H1 (cell line): ENCODE measurements around the gene KLHDC8B. TPM values are rescaled to one million over a fixed set of nuclear protein-coding genes. Genes with fewer than 3 reads are reported as not detected.

Experiments used
- CTCF ChIA-PET: fragments of 300-600 bp; sonication (Branson Sonifier 250); formaldehyde crosslinking; loops from one replicate; lab custom pipeline; 2021; ENCODE audit not compliant: partially characterized antibody; lab: Charles Lee
- POLR2A ChIA-PET: fragments of 300-600 bp; sonication (Branson Sonifier 250); formaldehyde crosslinking; loops from one replicate; lab custom pipeline; 2021; ENCODE audit warnings: inconsistent platforms; ENCODE audit not compliant: partially characterized antibody; lab: Charles Lee
- DNase-seq, 2 experiments: peaks; one replicate each; pipeline versions ENCODE4 v3.0.0 to v3.0.0-alpha.2; 2010 to 2022; ENCODE audit warnings: low spot score in 2 of 2, low read depth in 1 of 2, mixed read lengths in 1 of 2
- FAIRE-seq: peaks from 2 replicates; lab custom pipeline; 2011; peaks lifted over from hg19 to GRCh38; lab: Jason Lieb, UNC
- H2AFZ ChIP-seq: 2 replicates; pipeline ENCODE4 v1.8.1; 2012; ENCODE audit warnings: low read length, inconsistent platforms
- H2AK5ac ChIP-seq: 2 replicates; pipeline ENCODE4 v1.6.1; 2013; ENCODE audit warnings: low read depth, low read length
- H2BK120ac ChIP-seq: replicated peaks from 2 replicates; pipeline ENCODE3; 2013; ENCODE audit warnings: low read depth, low read length, inconsistent platforms
- H2BK12ac ChIP-seq: 2 replicates; pipeline ENCODE4 v1.6.1; 2013; ENCODE audit warnings: low read depth, low read length
- H2BK15ac ChIP-seq: 2 replicates; pipeline ENCODE4 v1.6.1; 2013; ENCODE audit warnings: low read length
- H2BK20ac ChIP-seq: 2 replicates; pipeline ENCODE4 v1.6.1; 2013; ENCODE audit warnings: low read length
- H2BK5ac ChIP-seq: 2 replicates; pipeline ENCODE4 v1.6.1; 2013; ENCODE audit warnings: low read depth, low read length
- H3K14ac ChIP-seq: 2 replicates; pipeline ENCODE4 v1.6.1; 2013; ENCODE audit warnings: inconsistent platforms; ENCODE audit not compliant: insufficient read length
- H3K18ac ChIP-seq: 2 replicates; pipeline ENCODE4 v1.6.1; 2013; ENCODE audit warnings: low read length; ENCODE audit errors: extremely low read depth
- H3K23ac ChIP-seq: 2 replicates; pipeline ENCODE4 v1.6.1; 2013; ENCODE audit warnings: inconsistent platforms; ENCODE audit not compliant: insufficient read length
- H3K23me2 ChIP-seq: 2 replicates; pipeline ENCODE4 v1.6.1; 2013; ENCODE audit warnings: low read depth, low read length
- H3K27ac ChIP-seq: 2 replicates; pipeline ENCODE4 v1.6.1; 2011; ENCODE audit warnings: low read depth, low read length, inconsistent platforms
- H3K27me3 ChIP-seq, 4 experiments: replicated peaks in 1 of 4; 1 replicate in 1 of 4; 2 replicates in 3 of 4; pipeline versions ENCODE4 v1.6.1 to v1.8.1; 2011 to 2013; ENCODE audit warnings: low read length in 3 of 4, mild to moderate bottlenecking in 3 of 4, inconsistent platforms in 2 of 4, mixed read lengths in 2 of 4, moderate library complexity in 1 of 4; ENCODE audit not compliant: control insufficient read depth in 3 of 4, insufficient read depth in 3 of 4; ENCODE audit errors: extremely low read depth in 1 of 4
- H3K36me3 ChIP-seq, 4 experiments: 2 replicates each; pipeline versions ENCODE4 v1.6.1 to v1.8.1; 2011 to 2013; ENCODE audit warnings: mild to moderate bottlenecking in 4 of 4, low read length in 3 of 4, moderate library complexity in 2 of 4, control low read depth in 1 of 4, inconsistent platforms in 1 of 4; ENCODE audit not compliant: insufficient read depth in 4 of 4, control insufficient read depth in 2 of 4
- H3K4ac ChIP-seq: replicated peaks from 2 replicates; pipeline ENCODE3; 2013; ENCODE audit warnings: low read length, low read depth, mixed read lengths, inconsistent platforms; ENCODE audit not compliant: insufficient read length
- H3K4me1 ChIP-seq, 4 experiments: replicated peaks in 1 of 4; 1 replicate in 1 of 4; 2 replicates in 3 of 4; pipeline versions ENCODE4 v1.6.1 to v1.8.1; 2011 to 2013; ENCODE audit warnings: low read length in 3 of 4, inconsistent platforms in 2 of 4, mixed read lengths in 1 of 4; ENCODE audit not compliant: insufficient read depth in 4 of 4, control insufficient read depth in 3 of 4
- H3K4me2 ChIP-seq, 2 experiments: 2 replicates each; pipeline versions ENCODE4 v1.6.1 to v1.8.1; 2011 to 2013; ENCODE audit warnings: low read depth in 2 of 2, low read length in 2 of 2, control low read depth in 1 of 2, inconsistent platforms in 1 of 2, mild to moderate bottlenecking in 1 of 2; ENCODE audit not compliant: insufficient read depth in 1 of 2
- H3K4me3 ChIP-seq, 4 experiments: fragments of 200-600, 300-600 bp in 1 of 4; sonication (generic), shearing (Covaris generic), sonication (Bioruptor Twin) in 1 of 4; 2 replicates each; pipeline versions ENCODE4 v1.5.1 to v1.8.1; 2011 to 2016; ENCODE audit warnings: low read length in 4 of 4, low read depth in 3 of 4, control low read depth in 2 of 4, inconsistent platforms in 2 of 4, mild to moderate bottlenecking in 2 of 4, mixed read lengths in 1 of 4, moderate library complexity in 1 of 4; ENCODE audit not compliant: insufficient read depth in 2 of 4; ENCODE audit errors: extremely low read depth in 1 of 4
- H3K56ac ChIP-seq: replicated peaks from 2 replicates; pipeline ENCODE3; 2013; ENCODE audit warnings: low read depth, mild to moderate bottlenecking, mixed read lengths, low read length, inconsistent platforms; ENCODE audit not compliant: insufficient read length
- H3K79me1 ChIP-seq: 2 replicates; pipeline ENCODE4 v1.6.1; 2013; ENCODE audit warnings: low read depth, low read length, control low read depth
- H3K79me2 ChIP-seq, 2 experiments: 2 replicates each; pipeline versions ENCODE4 v1.6.1 to v1.8.1; 2012 to 2013; ENCODE audit warnings: low read length in 2 of 2, mild to moderate bottlenecking in 2 of 2, inconsistent platforms in 1 of 2; ENCODE audit not compliant: insufficient read depth in 2 of 2, control insufficient read depth in 1 of 2
- H3K9ac ChIP-seq, 4 experiments: replicated peaks in 1 of 4; 1 replicate in 1 of 4; 2 replicates in 3 of 4; pipeline versions ENCODE4 v1.6.1 to v1.8.1; 2011 to 2013; ENCODE audit warnings: low read depth in 3 of 4, low read length in 3 of 4, control low read depth in 2 of 4, mild to moderate bottlenecking in 2 of 4, moderate library complexity in 2 of 4, inconsistent platforms in 1 of 4; ENCODE audit errors: extremely low read depth in 1 of 4
- H3K9me3 ChIP-seq, 2 experiments: 2 replicates each; pipeline versions ENCODE4 v1.6.1 to v1.8.1; 2012 to 2013; ENCODE audit warnings: mild to moderate bottlenecking in 2 of 2, moderate library complexity in 2 of 2, control low read depth in 1 of 2, inconsistent platforms in 1 of 2, low read depth in 1 of 2, low read length in 1 of 2, mixed read lengths in 1 of 2; ENCODE audit not compliant: insufficient read depth in 2 of 2
- H4K20me1 ChIP-seq, 2 experiments: replicated peaks in 1 of 2; 2 replicates each; pipeline versions ENCODE3 to v1.8.1; 2011 to 2013; ENCODE audit warnings: inconsistent platforms in 2 of 2, low read length in 2 of 2, mild to moderate bottlenecking in 1 of 2; ENCODE audit not compliant: insufficient read depth in 2 of 2, control insufficient read depth in 1 of 2
- H4K5ac ChIP-seq: 2 replicates; pipeline ENCODE4 v1.6.1; 2013; ENCODE audit warnings: low read length, low read depth, mixed read lengths, inconsistent platforms; ENCODE audit not compliant: insufficient read length
- H4K8ac ChIP-seq: 2 replicates; pipeline ENCODE4 v1.8.0; 2013; ENCODE audit warnings: mild to moderate bottlenecking, moderate library complexity, low read length, inconsistent platforms; ENCODE audit not compliant: insufficient read depth; ENCODE audit errors: extremely low read depth
- H4K91ac ChIP-seq: replicated peaks from 2 replicates; pipeline ENCODE3; 2013; ENCODE audit warnings: low read length, mixed read lengths, inconsistent platforms; ENCODE audit not compliant: insufficient read length
- CBX8 ChIP-seq: fragments of 300-800, 300-1000 bp; sonication (generic); IDR thresholded peaks from 2 replicates; pipeline ENCODE4 v1.7.1; 2016; ENCODE audit warnings: low read depth, low read length, borderline replicate concordance
- GABPA ChIP-seq: IDR thresholded peaks from 2 replicates; pipeline ENCODE4 v1.6.1; 2011; ENCODE audit warnings: mild to moderate bottlenecking, low read length, moderate library complexity, borderline replicate concordance; ENCODE audit not compliant: insufficient read depth
- JUND ChIP-seq: IDR thresholded peaks from 2 replicates; pipeline ENCODE4 v1.6.1; 2011; ENCODE audit warnings: mild to moderate bottlenecking, improper control_type of control experiment, low read length
- KDM1A ChIP-seq: fragments of 200-600, 300-600 bp; sonication (generic); IDR thresholded peaks from 2 replicates; pipeline ENCODE4 v1.7.1; 2016; ENCODE audit warnings: mild to moderate bottlenecking, low read length, borderline replicate concordance
- NANOG ChIP-seq: IDR thresholded peaks from 2 replicates; pipeline ENCODE4 v1.6.1; 2011; ENCODE audit warnings: low read length, low read depth, mild to moderate bottlenecking, inconsistent platforms; ENCODE audit not compliant: insufficient read depth, poor library complexity, severe bottlenecking
- PHF8 ChIP-seq: fragments of 200-600 bp; sonication (generic); conservative IDR thresholded peaks from 2 replicates; pipeline ENCODE4 v1.7.1; 2012; ENCODE audit warnings: low read depth, mild to moderate bottlenecking, inconsistent platforms, low read length, moderate library complexity
- POU5F1 ChIP-seq: IDR thresholded peaks from 2 replicates; pipeline ENCODE4 v1.6.1; 2011; ENCODE audit warnings: low read depth, mild to moderate bottlenecking, low read length, moderate library complexity
- RAD21 ChIP-seq, 2 experiments: IDR thresholded peaks in 1 of 2; conservative IDR thresholded peaks in 1 of 2; 2 replicates each; pipeline ENCODE4 v1.6.1; 2011; ENCODE audit warnings: low read depth in 2 of 2, low read length in 2 of 2, improper control_type of control experiment in 1 of 2, inconsistent platforms in 1 of 2, mild to moderate bottlenecking in 1 of 2, moderate library complexity in 1 of 2
- SUZ12 ChIP-seq: fragments of 200-600 bp; sonication (generic); IDR thresholded peaks from 2 replicates; pipeline ENCODE4 v1.6.1; 2012; ENCODE audit warnings: mild to moderate bottlenecking, inconsistent platforms, low read length, moderate library complexity, mixed read lengths
- TEAD4 ChIP-seq: IDR thresholded peaks from 2 replicates; pipeline ENCODE4 v1.6.1; 2012; ENCODE audit warnings: low read depth, low read length, inconsistent platforms, mixed read lengths
- WGBS, 2 experiments: shearing (Covaris generic) in 1 of 2; methylation state at CpG; one replicate each; pipeline versions ENCODE4 v1.1.6 to v1.1.7; 2013 to 2015; ENCODE audit warnings: low lambda C conversion rate in 2 of 2, mixed read lengths in 2 of 2, inconsistent platforms in 1 of 2, low coverage in 1 of 2, missing lambda C conversion rate in 1 of 2; ENCODE audit not compliant: insufficient replicate concordance in 2 of 2, insufficient coverage in 1 of 2, insufficient read length in 1 of 2; ENCODE audit errors: extremely low coverage in 1 of 2, missing lambda C conversion rate in 1 of 2; 5-methylcytosine and 5-hydroxymethylcytosine counted together
- polyA plus RNA-seq, 7 experiments: library from polyadenylated mRNA; depleted of rRNA in 3 of 7; stranded (reverse) in 5 of 7; unstranded in 2 of 7; fragments of >200 nt in 5 of 7; fragments of 200-250 nt in 2 of 7; gene quantifications; 1 replicate in 5 of 7; 2 replicates in 1 of 7; 4 replicates in 1 of 7; pipeline versions ENCODE4 v1.2.1 to v1.2.3, GENCODE V29; 2011 to 2013; ENCODE audit warnings: missing spikeins in 2 of 7, mixed read lengths in 2 of 7
- total RNA-seq: library from RNA; stranded (reverse); fragmentation: NEBNext Ultra II Directional; extraction: Animal tissue kit (Norgen Biotek cat#: 25700); gene quantifications from 2 replicates; pipeline ENCODE4 v1.2.1, GENCODE V29; 2021
- TF ChIP-seq, protein P1 (sequence below): IDR thresholded peaks from 2 replicates; pipeline ENCODE4 v1.6.1; 2012; ENCODE audit warnings: low read length, inconsistent platforms

KLHDC8B gene
- total and polyA plus RNA-seq, 2 of the 8 experiments (the other 6 are each of a cell fraction or from before 2014, with no cell fraction given): 15.8 to 21.3 TPM

DNA sequence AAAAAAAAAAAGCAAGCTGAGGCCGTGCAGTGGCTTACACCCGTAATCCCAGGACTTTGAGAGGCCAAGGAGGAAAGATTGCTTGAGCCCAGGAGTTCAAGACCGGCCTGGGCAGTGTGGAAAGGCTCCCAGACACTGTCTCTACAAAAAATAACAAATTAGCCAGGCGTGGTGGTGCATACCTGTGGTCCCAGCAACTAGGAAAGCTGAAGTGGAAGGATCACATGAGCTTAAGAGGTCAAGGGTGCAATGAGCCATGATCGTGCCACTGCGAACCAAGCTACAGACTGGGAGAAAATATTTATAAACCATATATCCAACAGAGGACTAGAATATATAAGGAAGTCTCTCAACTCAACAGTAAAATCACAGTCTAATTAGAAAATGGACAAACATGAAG is 10.0 kb downstream of the KLHDC8B start:
- H3K18ac ChIP-seq: no peak overlapping the region
- no peak overlapping the region for H3K27ac ChIP-seq
- H2BK15ac ChIP-seq: no peak overlapping the region
- no peaks in the 10 kb centered on the region for H3K23me2 ChIP-seq
- no peak overlapping the region for H2AFZ ChIP-seq
- no peaks in the 10 kb centered on the region for H4K20me1 ChIP-seq
- H3K14ac ChIP-seq: no peak overlapping the region
- H3K4me2 ChIP-seq: no peak overlapping the region
- no peak overlapping the region for H3K23ac ChIP-seq
- no peak overlapping the region for H4K5ac ChIP-seq
- H3K79me2 ChIP-seq: no peaks in the 10 kb centered on the region
- no peak overlapping the region for H4K8ac ChIP-seq
- H2BK12ac ChIP-seq: no peak overlapping the region
- CTCF ChIA-PET: interaction anchor here (1.1 to 4.3 kb wide), 3 partner anchors 11 to 159 kb away, joined by 3 to 17 read pairs (median 4); partner anchors contain the start of genes KLHDC8B and USP4
- no peak overlapping the region for H3K56ac ChIP-seq
- no peak overlapping the region for H4K91ac ChIP-seq
- no peak overlapping the region for H3K4ac ChIP-seq
- FAIRE-seq (no peak), DNase-seq (no peak)
- H3K4me3 ChIP-seq: no peak overlapping the region
- H3K9ac ChIP-seq: no peak overlapping the region
- POLR2A ChIA-PET: interaction anchor here (1.4 kb wide), 1 partner anchor 10 kb away, joined by 4 read pairs; the partner anchor contains the start of gene KLHDC8B
- H3K27me3 ChIP-seq: no peaks in the 10 kb centered on the region
- H3K79me1 ChIP-seq: no peaks in the 10 kb centered on the region
- no peaks in the 10 kb centered on the region for H3K4me1 ChIP-seq
- TF ChIP-seq TEAD4 (no peak), POU5F1 (no peak), RAD21 (IDR thresholded peaks at IDR 0.05 in 1 of 2, conservative IDR thresholded peaks at IDR 0.05 in 1 of 2; ENCODE audit: low read depth in 2 of 2, low read length in 2 of 2) (no peak), KDM1A (no peak), NANOG (no peak), JUND (no peak), SUZ12 (no peak), PHF8 (no peak), CBX8 (no peak), GABPA (no peak)
- TF ChIP-seq, protein P1, sequence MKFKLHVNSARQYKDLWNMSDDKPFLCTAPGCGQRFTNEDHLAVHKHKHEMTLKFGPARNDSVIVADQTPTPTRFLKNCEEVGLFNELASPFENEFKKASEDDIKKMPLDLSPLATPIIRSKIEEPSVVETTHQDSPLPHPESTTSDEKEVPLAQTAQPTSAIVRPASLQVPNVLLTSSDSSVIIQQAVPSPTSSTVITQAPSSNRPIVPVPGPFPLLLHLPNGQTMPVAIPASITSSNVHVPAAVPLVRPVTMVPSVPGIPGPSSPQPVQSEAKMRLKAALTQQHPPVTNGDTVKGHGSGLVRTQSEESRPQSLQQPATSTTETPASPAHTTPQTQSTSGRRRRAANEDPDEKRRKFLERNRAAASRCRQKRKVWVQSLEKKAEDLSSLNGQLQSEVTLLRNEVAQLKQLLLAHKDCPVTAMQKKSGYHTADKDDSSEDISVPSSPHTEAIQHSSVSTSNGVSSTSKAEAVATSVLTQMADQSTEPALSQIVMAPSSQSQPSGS: no peak
- TF ChIP-seq, all 59 proteins: peak for 0
- no peak overlapping the region for H2BK120ac ChIP-seq
- no peaks in the 10 kb centered on the region for H3K36me3 ChIP-seq
- H2BK20ac ChIP-seq: no peak overlapping the region
- H2AK5ac ChIP-seq: no peak overlapping the region
- H3K9me3 ChIP-seq: peaks cover 0 to 7% of the 10 kb centered on the region in 2 experiments; a peak in 1 of 4 replicates
- H2BK5ac ChIP-seq: no peak overlapping the region
- 82% methylated on average over 5 of the region's 6 CpGs; no CpG with 5 or more reads in 1 of the 2 experiments for WGBS, 2 experiments
